ENCODE results near the gene ANKMY1.

The ANKMY1 gene

DNA sequence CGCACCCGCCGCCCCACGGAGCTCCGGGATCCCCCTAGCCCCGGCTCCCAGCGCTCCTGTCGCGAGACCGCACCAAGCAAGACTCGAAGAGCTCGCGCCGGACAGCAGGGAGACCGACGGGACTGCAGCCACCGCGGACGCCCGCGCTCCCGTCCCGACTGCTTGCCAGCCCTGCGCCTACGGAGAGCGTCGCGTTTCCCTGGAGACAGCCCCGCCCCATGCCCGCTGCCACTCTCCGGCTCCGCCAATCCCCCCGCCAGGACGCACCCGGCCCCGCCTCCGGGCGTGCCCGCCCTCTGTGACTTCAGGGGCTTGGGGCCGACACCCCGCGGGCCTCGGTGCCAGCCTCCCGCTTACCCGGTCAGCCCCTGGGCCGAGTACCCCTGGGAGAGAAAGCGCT, at the start of gene ANKMY1:
Gene ANKMY1, minus strand, starts transcription at position 181 of the 400 bp plus-strand sequence. CDS start 653 bp downstream, outside the sequence.
- peak within 1 kb of the TSS; percentile 98 for H3K27ac ChIP-seq
- TF ChIP-seq CTCF (IDR thresholded peaks at IDR 0.05), result no peak
- TF ChIP-seq ZFX (IDR thresholded peaks at IDR 0.05; ENCODE audit: borderline replicate concordance), result no peak

GRCh38 chr2:240605867-240606743, 48.3 kb upstream of the ANKMY1 start:
- H3K27ac ChIP-seq, result peak overlapping the region; percentile 75
- TF ChIP-seq CTCF (IDR thresholded peaks at IDR 0.05) (no peak), ZFX (IDR thresholded peaks at IDR 0.05; ENCODE audit: borderline replicate concordance) (no peak)

- TF ChIP-seq CTCF (IDR thresholded peaks at IDR 0.05) (no peak), ZFX (IDR thresholded peaks at IDR 0.05; ENCODE audit: borderline replicate concordance) (no peak)
- H3K27ac ChIP-seq, result peak overlapping the region; percentile 75
Measured at GRCh38 chr2:240604939-240605716, 47.3 kb upstream of the ANKMY1 start.

DNA sequence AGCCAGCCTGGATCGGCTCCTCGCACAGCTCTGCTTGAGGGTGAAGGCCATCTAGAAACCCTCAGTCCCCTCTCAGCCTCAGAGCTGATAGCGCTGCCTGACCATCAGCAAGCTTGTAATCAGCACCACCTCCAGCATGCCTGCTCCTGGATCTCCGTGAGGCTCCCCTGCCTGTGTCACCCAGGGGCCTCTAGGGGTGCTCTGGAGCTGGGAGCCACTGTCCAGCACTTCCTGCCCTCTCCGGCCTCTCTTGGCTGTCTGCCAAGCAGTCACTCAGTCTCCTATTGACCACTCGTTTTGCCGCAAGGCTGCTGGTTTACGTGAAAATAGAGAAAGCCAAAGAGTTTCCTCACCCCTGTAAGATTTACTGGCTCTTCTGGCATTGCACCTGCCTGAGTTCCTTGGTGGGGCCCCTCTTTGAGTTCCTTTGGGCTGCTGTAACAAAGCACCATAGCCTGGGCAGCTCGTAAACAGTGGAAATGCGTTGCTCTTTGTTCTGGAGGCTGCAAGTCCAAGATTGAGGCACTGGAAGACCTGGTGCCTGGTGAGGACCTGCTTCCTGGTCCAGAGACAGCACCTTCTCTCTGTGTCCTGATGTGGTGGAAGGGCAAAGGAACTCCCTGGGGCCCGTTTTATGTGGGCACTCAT, 46.6 kb upstream of the ANKMY1 start:
- H3K27ac ChIP-seq, result peak overlapping the region; percentile 75
- TF ChIP-seq ZFX (IDR thresholded peaks at IDR 0.05; ENCODE audit: borderline replicate concordance), result no peak
- peak; percentile 55 for TF ChIP-seq CTCF (IDR thresholded peaks at IDR 0.05)

DNA sequence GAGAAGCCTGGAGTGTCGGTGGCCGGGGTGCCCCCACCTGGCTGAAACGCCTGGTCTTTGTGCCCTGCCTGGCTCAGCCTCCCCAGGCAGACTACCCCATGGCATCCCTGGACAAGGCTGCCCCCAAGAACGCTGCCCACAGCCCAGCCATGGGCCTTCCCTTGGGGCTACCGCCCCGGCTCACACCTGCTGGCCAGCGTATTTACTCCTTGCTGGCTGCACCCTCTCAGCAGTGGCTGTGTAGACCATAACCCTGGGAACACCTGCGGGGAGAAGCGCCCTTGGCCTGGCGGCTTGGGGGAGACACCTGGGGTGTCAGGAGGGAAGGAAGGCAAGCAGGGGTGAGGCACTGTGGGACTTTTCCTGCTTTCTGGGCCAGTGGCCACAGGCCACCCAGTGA, 46.1 kb upstream of the ANKMY1 start:
- TF ChIP-seq CTCF (IDR thresholded peaks at IDR 0.05) (no peak), ZFX (IDR thresholded peaks at IDR 0.05; ENCODE audit: borderline replicate concordance) (no peak)
- H3K27ac ChIP-seq, result peak overlapping the region; percentile 75

DNA sequence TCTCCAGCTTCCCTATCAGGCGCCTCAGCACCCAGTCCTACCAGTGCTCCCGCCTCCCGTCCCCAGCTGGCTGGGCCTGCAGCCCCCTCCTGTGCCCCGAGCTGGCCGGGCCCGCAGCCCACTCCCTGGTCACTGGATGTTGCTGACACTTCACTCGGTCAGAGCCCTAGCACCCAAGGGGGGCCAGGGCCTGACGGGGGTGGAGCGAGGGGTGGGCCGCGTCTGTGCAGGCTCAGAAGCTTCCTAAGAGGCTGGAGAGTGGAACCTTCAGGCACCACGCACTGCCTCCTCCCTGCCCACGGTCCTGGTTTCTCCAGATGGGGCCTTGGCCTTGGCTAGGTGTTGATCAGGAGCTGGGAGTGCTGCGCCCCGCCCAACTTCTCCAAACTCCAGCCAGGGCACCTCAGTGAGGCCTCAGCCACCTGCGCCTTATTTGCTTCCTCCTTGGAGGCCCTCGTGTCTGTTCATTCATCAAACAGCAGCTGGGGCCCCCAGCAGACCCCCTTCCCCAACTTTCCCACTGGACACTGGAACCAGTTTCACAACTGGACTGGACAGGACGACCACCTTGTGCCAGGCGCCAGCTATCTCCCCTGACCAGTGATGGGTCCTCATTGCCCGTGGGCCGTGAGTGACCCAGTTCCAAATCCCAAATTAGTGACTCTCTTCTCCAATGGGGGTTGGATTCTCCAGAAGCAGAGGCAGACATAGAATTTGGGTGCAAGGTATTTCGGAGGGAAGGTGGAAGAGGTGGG, 45.5 kb upstream of the ANKMY1 start:
- TF ChIP-seq CTCF (IDR thresholded peaks at IDR 0.05) (no peak), ZFX (IDR thresholded peaks at IDR 0.05; ENCODE audit: borderline replicate concordance) (no peak)
- H3K27ac ChIP-seq, result peak overlapping the region; percentile 75; the same call in 1 of the 2 replicates

All from 22Rv1 (cell line).